ENCODE measurements around the gene ZNF281.

- no peak for TF ChIP-seq CTCF (IDR thresholded peaks at IDR 0.05)
- no peak for TF ChIP-seq POLR2A (IDR thresholded peaks at IDR 0.05)
Observed at GRCh38 chr1:200457810-200458209, 48.0 kb upstream of the ZNF281 start.

Data from esophagus squamous epithelium (tissue), 4 donors.